SU-DHL-6 (cell line): ENCODE data around the gene DNPH1.

Experiments
- CTCF ChIP-seq: fragments of 200-600 bp; sonication (generic); IDR thresholded peaks from one replicate; pipeline ENCODE4 v1.5.1; 2017; ENCODE audit warnings: antibody characterized with exemption, mild to moderate bottlenecking, low read length, moderate library complexity; ENCODE audit not compliant: insufficient read depth, poor library complexity, severe bottlenecking
- EZH2phosphoT487 ChIP-seq: fragments of 200-600 bp; sonication (generic), shearing (Covaris generic); conservative IDR thresholded peaks from 2 replicates; pipeline ENCODE4 v1.6.1; 2018; ENCODE audit warnings: mild to moderate bottlenecking, antibody characterized with exemption, low read length, moderate library complexity, mixed read lengths

- no peak for TF ChIP-seq CTCF
- TF ChIP-seq EZH2phosphoT487, result no peak
Measured at GRCh38 chr6:43248101-43248500, 18.8 kb upstream of the DNPH1 start.
